HG02981 (cell line): ENCODE measurements around the gene RAET1L.
A peak's percentile ranks its signal among the peaks of the same experiment; 100 is the strongest.
"Not testable (repeated sequence)": the region's sequence is repeated elsewhere in the genome, so short reads cannot be mapped to it uniquely, and the experiment has no call there.

ENCODE experiments used
- ATAC-seq: cut with Tn5 transposase; IDR thresholded peaks from one replicate; pipeline ENCODE4 v1.9.1; 2021; ENCODE audit warnings: mild to moderate bottlenecking, moderate library complexity; ENCODE audit not compliant: unreplicated experiment

RAET1L gene

GRCh38 chr6:149995971-149996370, 29.4 kb downstream of the RAET1L start:
- no peak for ATAC-seq

DNA sequence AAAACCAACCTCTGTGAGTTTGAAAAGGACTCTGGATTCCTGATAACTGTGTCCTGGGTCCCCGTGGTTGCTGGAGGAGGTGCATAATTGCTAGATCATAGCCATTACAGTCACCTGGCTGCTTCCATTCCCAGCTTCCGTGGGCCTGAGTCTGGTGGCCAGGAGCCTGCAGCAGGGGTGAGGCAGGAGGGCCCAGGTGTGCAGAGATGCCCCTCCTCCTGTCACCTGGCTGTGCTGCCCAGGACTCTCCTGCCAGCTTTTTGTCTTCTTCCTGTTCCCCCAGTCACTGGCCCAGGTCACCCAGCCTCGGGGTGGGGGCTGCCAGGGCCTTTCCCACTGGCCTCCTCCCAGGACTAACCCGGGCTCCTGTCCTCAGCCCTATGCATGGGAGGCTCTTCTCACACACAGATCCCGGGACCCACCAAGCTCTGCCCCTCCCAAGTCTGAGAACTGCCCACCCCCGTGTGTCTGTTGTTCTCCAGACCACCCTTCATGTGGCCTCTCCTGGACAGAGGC, 30.0 kb downstream of the RAET1L start:
- no peak for ATAC-seq

GRCh38 chr6:149991838-149992237, 33.5 kb downstream of the RAET1L start:
- no peak for ATAC-seq

DNA sequence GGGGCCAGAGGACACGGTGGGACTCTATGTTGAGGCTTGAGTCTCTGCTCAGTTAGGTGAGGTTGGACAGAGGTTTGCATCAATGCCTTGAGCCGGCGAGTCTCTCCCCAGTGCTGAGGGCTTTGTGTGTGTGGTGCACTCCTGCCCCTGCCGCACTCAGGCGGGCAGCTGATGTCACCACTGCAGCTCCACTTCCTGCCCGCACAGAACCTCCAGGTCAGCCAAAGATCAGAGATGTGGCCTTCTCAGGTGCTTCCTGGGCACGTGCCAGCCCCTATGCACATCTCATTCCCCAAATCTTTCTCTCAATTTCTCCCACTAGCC, 33.9 kb downstream of the RAET1L start:
- ATAC-seq: peak; percentile 47

GRCh38 chr6:149990661-149991471, 34.5 kb downstream of the RAET1L start:
- ATAC-seq: no peak

DNA sequence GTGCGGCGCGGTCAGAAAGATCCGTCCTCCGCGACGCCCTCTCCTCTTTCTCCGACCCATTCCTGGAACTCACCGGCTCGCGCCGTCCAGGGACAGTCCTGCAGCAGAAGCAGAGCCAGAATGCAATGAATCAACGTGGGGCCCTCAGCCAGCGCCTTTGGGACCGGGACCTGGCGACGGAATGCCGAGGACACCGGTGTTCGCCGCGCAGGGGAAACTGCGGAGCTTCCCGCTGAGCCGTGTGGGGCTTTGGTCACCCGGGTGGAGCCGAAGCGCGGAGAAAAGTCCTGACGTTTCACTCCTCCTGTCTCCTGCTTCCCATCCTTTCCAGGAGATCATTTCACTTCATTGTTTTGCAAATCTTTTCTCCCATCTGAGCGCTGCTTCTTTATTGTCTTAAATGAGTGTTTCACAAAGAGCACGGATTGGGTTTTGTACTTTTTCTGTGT, 35.1 kb downstream of the RAET1L start:
- ATAC-seq: no peak

DNA sequence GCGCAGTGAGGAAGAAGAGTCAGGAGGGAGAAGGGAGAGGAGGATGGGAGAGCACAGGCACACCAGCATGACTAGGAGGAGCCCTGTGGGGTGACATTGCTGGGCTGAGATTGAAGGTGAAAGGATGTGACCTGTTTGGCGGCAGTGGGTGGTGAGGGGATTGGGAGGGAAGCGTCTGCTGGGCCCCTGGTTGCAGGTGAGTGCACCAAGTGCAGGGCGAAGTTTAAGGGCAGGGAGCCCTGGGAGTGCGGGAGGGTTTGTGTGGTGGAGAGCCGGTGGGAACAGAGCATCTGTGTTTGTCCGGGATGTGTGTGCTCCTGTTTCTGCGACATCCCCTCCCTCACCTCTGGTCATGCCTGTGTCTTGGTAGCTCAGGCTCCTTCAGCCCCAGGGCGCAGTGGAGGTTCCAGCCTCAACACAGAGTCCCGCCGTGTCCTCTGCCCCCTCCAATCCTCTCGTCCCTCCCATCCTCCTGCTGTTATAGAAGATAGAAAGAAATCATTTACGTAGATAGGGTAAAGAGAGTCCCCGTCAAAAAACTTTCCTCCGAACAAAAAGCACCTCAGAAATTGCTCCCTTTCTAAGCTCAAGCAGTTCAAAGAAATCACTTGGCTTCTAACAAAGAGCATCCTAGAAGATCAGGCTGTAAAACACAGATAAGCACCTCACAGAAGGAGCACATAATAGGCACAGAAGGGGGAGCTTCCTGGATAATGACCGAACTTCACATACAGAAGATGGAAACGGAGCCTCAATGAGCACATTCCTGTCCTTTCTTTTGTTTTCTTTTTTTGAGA, 36.6 kb downstream of the RAET1L start:
- ATAC-seq: no peak

- no peak for ATAC-seq
Observed at GRCh38 chr6:149987602-149988107, 37.7 kb downstream of the RAET1L start.

GRCh38 chr6:149985481-149985937, 39.8 kb downstream of the RAET1L start:
- no peak for ATAC-seq

DNA sequence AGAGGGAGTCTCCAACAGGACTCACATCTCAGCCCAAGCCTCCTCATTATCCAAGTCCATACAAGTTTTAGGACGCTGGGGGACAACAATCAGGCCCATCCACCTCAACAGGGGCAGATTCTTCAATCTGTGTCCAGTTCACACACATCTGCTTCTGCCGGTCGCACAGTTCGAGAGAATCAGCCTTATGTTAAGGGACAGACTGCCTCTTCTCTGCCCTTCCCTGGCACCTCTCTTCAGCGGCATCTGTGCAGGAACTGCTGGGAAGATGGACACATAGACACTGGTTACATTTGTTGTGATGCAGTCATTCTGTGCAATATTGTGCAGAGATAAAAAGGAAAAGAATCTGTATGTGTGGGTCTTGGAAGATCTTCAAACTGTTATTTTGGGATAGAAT, 40.6 kb downstream of the RAET1L start:
- no peak for ATAC-seq

- no peak for ATAC-seq
Observed at GRCh38 chr6:149983145-149983544, 42.2 kb downstream of the RAET1L start.

- ATAC-seq: no peak
Observed at GRCh38 chr6:149979293-149979692, 46.0 kb downstream of the RAET1L start.

DNA sequence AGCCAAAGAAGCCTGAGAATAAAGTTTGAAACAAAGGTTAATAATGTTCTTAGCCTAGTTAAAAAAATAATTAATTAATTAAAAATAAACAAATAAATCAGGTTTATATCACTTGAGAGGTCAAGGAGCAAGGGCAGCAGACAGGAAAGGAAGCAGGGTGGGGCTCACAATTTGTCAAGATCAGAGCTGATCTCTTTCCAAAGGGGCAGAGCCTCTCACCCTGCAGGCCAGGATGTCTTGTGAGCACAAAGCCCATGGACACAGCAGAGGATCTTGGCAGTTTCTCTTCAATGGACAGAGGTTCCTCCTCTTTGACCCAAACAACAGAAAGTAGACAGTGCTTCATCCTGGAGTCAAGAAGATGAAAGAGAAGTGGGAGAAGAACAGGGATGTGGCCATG, 46.7 kb downstream of the RAET1L start:
- ATAC-seq: no peak

DNA sequence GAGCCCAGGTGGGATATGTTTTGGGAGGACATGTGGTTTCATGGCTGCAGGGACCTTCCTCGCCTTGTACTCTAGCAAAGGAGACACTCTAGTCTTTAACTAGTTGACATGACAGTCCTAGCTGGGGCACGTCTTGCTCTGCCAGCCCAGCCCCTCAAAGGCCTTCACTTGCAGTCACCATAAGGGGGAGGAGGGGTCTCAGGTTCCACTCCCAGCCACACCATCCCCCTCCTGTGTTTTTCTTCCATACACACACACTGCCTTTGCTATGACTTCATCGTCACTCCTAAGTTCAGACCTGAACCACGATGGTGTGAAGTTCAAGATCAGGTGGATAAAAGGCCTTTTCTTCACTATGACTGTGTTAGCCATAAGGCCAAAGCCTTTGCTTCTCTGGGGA, 48.1 kb downstream of the RAET1L start:
- ATAC-seq: no peak

DNA sequence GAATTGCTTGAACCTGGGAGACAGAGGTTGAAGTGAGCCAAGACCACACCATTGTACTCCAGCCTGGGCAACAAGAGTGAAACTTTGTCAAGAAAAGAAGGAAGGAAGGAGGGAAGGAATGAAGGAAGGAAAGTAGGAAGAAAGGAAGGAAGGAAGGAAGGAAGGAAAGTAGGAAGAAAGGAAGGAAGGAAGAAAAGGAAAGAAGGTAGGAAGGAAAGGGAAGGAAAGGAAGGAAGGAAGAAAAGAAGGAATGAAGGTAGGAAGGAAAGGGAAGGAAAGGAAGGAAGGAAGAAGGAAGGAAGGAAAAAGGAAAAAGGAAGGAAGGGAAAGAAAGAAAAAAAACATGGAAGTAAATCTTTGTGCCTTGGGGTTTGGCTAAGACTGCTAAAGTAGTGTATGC, 49.9 kb downstream of the RAET1L start:
- no peak for ATAC-seq

DNA sequence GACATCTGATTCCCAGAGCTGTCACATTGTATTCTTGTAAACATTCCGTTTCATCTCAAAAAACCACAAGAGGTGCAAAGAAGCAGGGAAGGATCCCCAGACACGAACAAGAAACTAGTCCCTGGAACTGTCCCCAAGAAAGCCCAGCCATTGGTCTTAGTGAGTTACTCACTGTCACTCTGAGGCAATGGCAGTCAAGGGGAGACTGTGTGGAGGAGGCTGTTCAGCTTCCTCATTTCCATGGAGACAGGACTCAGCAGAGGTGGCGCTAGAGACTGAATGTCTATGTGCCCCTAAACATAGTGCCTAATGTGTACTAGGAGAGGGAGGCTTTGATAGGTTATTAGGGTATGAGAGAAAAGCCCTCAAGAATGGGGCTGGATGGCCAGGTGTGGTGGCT, 50.5 kb downstream of the RAET1L start:
- ATAC-seq: no peak

GRCh38 chr6:149974394-149974793, 50.9 kb downstream of the RAET1L start:
- not testable (repeated sequence) for ATAC-seq

- no peak for ATAC-seq
Observed at GRCh38 chr6:149969635-149970034, 55.7 kb downstream of the RAET1L start.

DNA sequence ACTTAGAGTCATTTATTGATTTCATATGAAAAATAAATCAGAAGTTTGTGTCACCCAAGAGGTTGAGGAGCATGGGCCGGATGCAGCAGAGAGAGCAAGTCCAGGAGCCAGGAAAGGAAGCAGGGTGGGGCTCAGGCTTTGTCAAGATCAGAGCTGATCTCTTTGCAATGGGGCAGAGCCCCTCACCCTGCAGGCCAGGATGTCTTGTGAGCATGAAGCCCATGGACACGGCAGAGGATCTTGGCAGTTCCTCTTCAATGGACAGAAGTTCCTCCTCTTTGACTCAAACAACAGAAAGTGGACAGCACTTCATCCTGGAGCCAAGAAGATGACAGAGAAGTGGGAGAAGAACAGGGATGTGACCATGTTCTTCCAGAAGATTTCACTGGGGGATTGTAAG, 56.4 kb downstream of the RAET1L start:
- not testable (repeated sequence) for ATAC-seq
